Astrocyte (in vitro differentiated cells and primary cell): Measurements from ENCODE around the gene RCCD1. TPM values are rescaled to one million over a fixed set of nuclear protein-coding genes. Genes with fewer than 3 reads are reported as not detected.

Experiments used
- DNase-seq: peaks from one replicate; pipeline ENCODE4 v3.0.0-alpha.2; 2010; ENCODE audit warnings: low read depth
- FAIRE-seq: peaks from 2 replicates; lab custom pipeline; 2011; peaks lifted over from hg19 to GRCh38; lab: Jason Lieb, UNC
- H2AFZ ChIP-seq: 2 replicates; pipeline ENCODE4 v1.6.0; 2012; ENCODE audit warnings: low read depth, low read length, inconsistent platforms
- H3K27ac ChIP-seq: 2 replicates; pipeline ENCODE4 v1.5.1; 2011; ENCODE audit warnings: low read depth, low read length, inconsistent platforms
- H3K27me3 ChIP-seq: 2 replicates; pipeline ENCODE4 v1.6.0; 2011; ENCODE audit warnings: low read length, inconsistent platforms; ENCODE audit not compliant: insufficient read depth
- H3K36me3 ChIP-seq: 2 replicates; pipeline ENCODE4 v1.5.1; 2011; ENCODE audit warnings: low read length, inconsistent platforms; ENCODE audit not compliant: insufficient read depth
- H3K4me1 ChIP-seq: 2 replicates; pipeline ENCODE4 v1.5.1; 2011; ENCODE audit warnings: low read length, inconsistent platforms; ENCODE audit not compliant: insufficient read depth
- H3K4me2 ChIP-seq: 2 replicates; pipeline ENCODE4 v1.6.0; 2012; ENCODE audit warnings: low read length, inconsistent platforms
- H3K4me3 ChIP-seq: 2 replicates; pipeline ENCODE4 v1.5.1; 2011; ENCODE audit warnings: low read depth, mild to moderate bottlenecking, low read length, inconsistent platforms; ENCODE audit not compliant: insufficient read depth
- H3K79me2 ChIP-seq: 2 replicates; pipeline ENCODE4 v1.6.0; 2012; ENCODE audit warnings: mild to moderate bottlenecking, low read length, inconsistent platforms; ENCODE audit not compliant: insufficient read depth
- H3K9ac ChIP-seq: 2 replicates; pipeline ENCODE4 v1.6.0; 2012; ENCODE audit warnings: mild to moderate bottlenecking, low read length, inconsistent platforms
- H3K9me3 ChIP-seq: 2 replicates; pipeline ENCODE4 v1.5.1; 2012; ENCODE audit warnings: low read depth, mild to moderate bottlenecking, low read length, inconsistent platforms; ENCODE audit not compliant: insufficient read depth
- H4K20me1 ChIP-seq: 2 replicates; pipeline ENCODE4 v1.6.0; 2012; ENCODE audit warnings: low read length, inconsistent platforms; ENCODE audit not compliant: insufficient read depth
- H3K27ac Mint-ChIP-seq: one replicate; pipeline ENCODE4 v1.8.0; 2021; ENCODE audit warnings: mild to moderate bottlenecking, mixed read lengths; ENCODE audit not compliant: unreplicated experiment
- H3K27me3 Mint-ChIP-seq: one replicate; pipeline ENCODE4 v1.8.0; 2021; ENCODE audit warnings: low read depth, mixed read lengths; ENCODE audit not compliant: unreplicated experiment
- H3K36me3 Mint-ChIP-seq: one replicate; pipeline ENCODE4 v1.8.0; 2021; ENCODE audit warnings: low read depth, mixed read lengths; ENCODE audit not compliant: unreplicated experiment
- H3K4me1 Mint-ChIP-seq: one replicate; pipeline ENCODE4 v1.8.0; 2021; ENCODE audit warnings: low read depth, mixed read lengths; ENCODE audit not compliant: unreplicated experiment
- H3K4me3 Mint-ChIP-seq: one replicate; pipeline ENCODE4 v1.8.0; 2021; ENCODE audit warnings: mild to moderate bottlenecking, moderate library complexity, mixed read lengths; ENCODE audit not compliant: unreplicated experiment
- H3K9me3 Mint-ChIP-seq: one replicate; pipeline ENCODE4 v1.8.0; 2021; ENCODE audit warnings: mild to moderate bottlenecking, mixed read lengths; ENCODE audit not compliant: unreplicated experiment
- EZH2 ChIP-seq: IDR thresholded peaks from 2 replicates; pipeline ENCODE4 v1.6.1; 2012; ENCODE audit warnings: mild to moderate bottlenecking, low read length, inconsistent platforms; ENCODE audit not compliant: insufficient read depth
- total RNA-seq: library from RNA; stranded (reverse); gene quantifications from 2 replicates; pipeline ENCODE4 v1.2.1, GENCODE V29; 2021
- TF ChIP-seq, protein P1 (sequence below): IDR thresholded peaks from 2 replicates; pipeline ENCODE4 v1.5.1; 2011; ENCODE audit warnings: low read depth, mild to moderate bottlenecking, inconsistent platforms, low read length, moderate library complexity; ENCODE audit not compliant: insufficient read depth

Gene RCCD1
- total RNA-seq, 1 donor from 2014 or later, result 6.8 TPM

- Histone ChIP-seq H4K20me1 (no peaks in the 10 kb centered on the region), H3K4me1 (peaks cover 7% of the 10 kb centered on the region), H3K9me3 (no peaks in the 10 kb centered on the region), H3K9ac (no peak overlapping the region), H3K79me2 (no peaks in the 10 kb centered on the region), H3K27me3 (no peaks in the 10 kb centered on the region), H3K4me3 (no peak overlapping the region), H3K27ac (no peak overlapping the region), H3K36me3 (peaks cover 3% of the 10 kb centered on the region), H3K4me2 (no peak overlapping the region), H2AFZ (no peak overlapping the region)
- Mint-ChIP-seq H3K4me3 (peak overlapping the region; percentile 60), H3K27ac (peak overlapping the region; percentile 89), H3K36me3 (peaks cover 22% of the 10 kb centered on the region), H3K27me3 (peaks cover 2% of the 10 kb centered on the region), H3K9me3 (no peaks in the 10 kb centered on the region), H3K4me1 (peaks cover 17% of the 10 kb centered on the region)
- TF ChIP-seq, protein P1, sequence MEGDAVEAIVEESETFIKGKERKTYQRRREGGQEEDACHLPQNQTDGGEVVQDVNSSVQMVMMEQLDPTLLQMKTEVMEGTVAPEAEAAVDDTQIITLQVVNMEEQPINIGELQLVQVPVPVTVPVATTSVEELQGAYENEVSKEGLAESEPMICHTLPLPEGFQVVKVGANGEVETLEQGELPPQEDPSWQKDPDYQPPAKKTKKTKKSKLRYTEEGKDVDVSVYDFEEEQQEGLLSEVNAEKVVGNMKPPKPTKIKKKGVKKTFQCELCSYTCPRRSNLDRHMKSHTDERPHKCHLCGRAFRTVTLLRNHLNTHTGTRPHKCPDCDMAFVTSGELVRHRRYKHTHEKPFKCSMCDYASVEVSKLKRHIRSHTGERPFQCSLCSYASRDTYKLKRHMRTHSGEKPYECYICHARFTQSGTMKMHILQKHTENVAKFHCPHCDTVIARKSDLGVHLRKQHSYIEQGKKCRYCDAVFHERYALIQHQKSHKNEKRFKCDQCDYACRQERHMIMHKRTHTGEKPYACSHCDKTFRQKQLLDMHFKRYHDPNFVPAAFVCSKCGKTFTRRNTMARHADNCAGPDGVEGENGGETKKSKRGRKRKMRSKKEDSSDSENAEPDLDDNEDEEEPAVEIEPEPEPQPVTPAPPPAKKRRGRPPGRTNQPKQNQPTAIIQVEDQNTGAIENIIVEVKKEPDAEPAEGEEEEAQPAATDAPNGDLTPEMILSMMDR, result no peak
- TF ChIP-seq EZH2, result no peak
- FAIRE-seq (no peak), DNase-seq (no peak)
Measured at GRCh38 chr15:90915808-90916440, 38.8 kb upstream of the RCCD1 start.

- Histone ChIP-seq H3K27ac (no peak overlapping the region), H3K4me2 (no peak overlapping the region), H3K9ac (no peak overlapping the region), H3K27me3 (no peaks in the 10 kb centered on the region), H4K20me1 (no peaks in the 10 kb centered on the region), H2AFZ (no peak overlapping the region), H3K4me3 (no peak overlapping the region), H3K9me3 (no peaks in the 10 kb centered on the region), H3K79me2 (no peaks in the 10 kb centered on the region), H3K36me3 (peaks cover 3% of the 10 kb centered on the region), H3K4me1 (peaks cover 7% of the 10 kb centered on the region)
- no peak overlapping the region for H3K4me3 Mint-ChIP-seq
- H3K27me3 Mint-ChIP-seq, result peaks cover 2% of the 10 kb centered on the region
- TF ChIP-seq EZH2, result no peak
- TF ChIP-seq, protein P1, result no peak
- peaks cover 25% of the 10 kb centered on the region for H3K36me3 Mint-ChIP-seq
- DNase-seq, result no peak
- peak overlapping the region; percentile 59 for H3K27ac Mint-ChIP-seq
- FAIRE-seq, result no peak
- no peaks in the 10 kb centered on the region for H3K9me3 Mint-ChIP-seq
- H3K4me1 Mint-ChIP-seq, result peaks cover 17% of the 10 kb centered on the region
Measured at GRCh38 chr15:90916461-90916860, 38.2 kb upstream of the RCCD1 start.

DNA sequence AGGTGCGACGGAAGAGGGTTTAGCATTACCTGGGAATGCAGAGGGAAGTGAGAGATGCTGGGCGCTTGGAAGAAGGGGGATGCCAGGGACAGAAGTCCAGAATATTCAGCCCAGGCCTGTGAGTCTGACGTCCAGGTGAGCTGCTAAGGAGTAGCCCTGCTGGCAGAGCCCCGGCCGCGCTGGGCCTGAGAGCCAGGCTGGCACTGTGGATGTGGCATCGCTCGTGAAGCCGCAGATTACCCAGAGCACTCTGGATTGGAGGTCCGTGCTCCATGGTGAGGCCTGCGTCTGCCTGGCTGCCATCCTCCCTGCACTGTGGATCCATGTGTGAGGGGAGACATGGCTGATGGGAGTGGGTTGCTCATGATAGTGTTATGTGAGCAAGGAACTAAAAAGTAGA lies 37.1 kb upstream of the RCCD1 start:
- Mint-ChIP-seq H3K4me3 (no peak overlapping the region), H3K36me3 (peaks cover 28% of the 10 kb centered on the region), H3K27me3 (peaks cover 2% of the 10 kb centered on the region), H3K4me1 (peaks cover 17% of the 10 kb centered on the region), H3K9me3 (no peaks in the 10 kb centered on the region), H3K27ac (no peak overlapping the region)
- Histone ChIP-seq H3K4me1 (peaks cover 7% of the 10 kb centered on the region), H3K27ac (no peak overlapping the region), H3K36me3 (peaks cover 3% of the 10 kb centered on the region), H3K9ac (no peak overlapping the region), H3K27me3 (no peaks in the 10 kb centered on the region), H2AFZ (no peak overlapping the region), H3K9me3 (no peaks in the 10 kb centered on the region), H3K4me3 (no peak overlapping the region), H3K4me2 (no peak overlapping the region), H3K79me2 (no peaks in the 10 kb centered on the region), H4K20me1 (no peaks in the 10 kb centered on the region)
- no peak for DNase-seq
- TF ChIP-seq, protein P1, result no peak
- TF ChIP-seq EZH2, result no peak
- FAIRE-seq, result no peak
